Testis (tissue), 2 donors: ENCODE results near the gene FBXW4.

Experiments used
- POLR2A ChIP-seq: fragments of 450-650 bp; IDR thresholded peaks from one replicate; pipeline ENCODE4 v1.6.1; 2017; ENCODE audit warnings: antibody characterized with exemption, mild to moderate bottlenecking, moderate library complexity
- TF ChIP-seq, protein P1 (sequence below), 3 experiments: fragments of 450-650 bp in 2 of 3; fragments of 200-600 bp in 1 of 3; sonication (generic) in 1 of 3; IDR thresholded peaks; one replicate each; pipeline ENCODE4 v1.5.1; 2016 to 2019; ENCODE audit warnings: antibody characterized with exemption in 3 of 3, mild to moderate bottlenecking in 2 of 3, moderate library complexity in 1 of 3

GRCh38 chr10:101687071-101687658, 7.8 kb downstream of the FBXW4 start:
- TF ChIP-seq, protein P1, sequence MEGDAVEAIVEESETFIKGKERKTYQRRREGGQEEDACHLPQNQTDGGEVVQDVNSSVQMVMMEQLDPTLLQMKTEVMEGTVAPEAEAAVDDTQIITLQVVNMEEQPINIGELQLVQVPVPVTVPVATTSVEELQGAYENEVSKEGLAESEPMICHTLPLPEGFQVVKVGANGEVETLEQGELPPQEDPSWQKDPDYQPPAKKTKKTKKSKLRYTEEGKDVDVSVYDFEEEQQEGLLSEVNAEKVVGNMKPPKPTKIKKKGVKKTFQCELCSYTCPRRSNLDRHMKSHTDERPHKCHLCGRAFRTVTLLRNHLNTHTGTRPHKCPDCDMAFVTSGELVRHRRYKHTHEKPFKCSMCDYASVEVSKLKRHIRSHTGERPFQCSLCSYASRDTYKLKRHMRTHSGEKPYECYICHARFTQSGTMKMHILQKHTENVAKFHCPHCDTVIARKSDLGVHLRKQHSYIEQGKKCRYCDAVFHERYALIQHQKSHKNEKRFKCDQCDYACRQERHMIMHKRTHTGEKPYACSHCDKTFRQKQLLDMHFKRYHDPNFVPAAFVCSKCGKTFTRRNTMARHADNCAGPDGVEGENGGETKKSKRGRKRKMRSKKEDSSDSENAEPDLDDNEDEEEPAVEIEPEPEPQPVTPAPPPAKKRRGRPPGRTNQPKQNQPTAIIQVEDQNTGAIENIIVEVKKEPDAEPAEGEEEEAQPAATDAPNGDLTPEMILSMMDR (IDR thresholded peaks at IDR 0.05) = no peak
- TF ChIP-seq POLR2A = no peak
